ENCODE measurements around the gene TMEM245.
A peak's percentile ranks its signal among the peaks of the same experiment; 100 is the strongest.

The TMEM245 gene

GRCh38 chr9:109020113-109020512 is 99.6 kb downstream of the TMEM245 start:
- no peak for DNase-seq

- no peak for DNase-seq
These were observed 100.3 kb downstream of the TMEM245 start for GRCh38 chr9:109019420-109019819.

- no peak for DNase-seq
These were observed 102.3 kb downstream of the TMEM245 start for GRCh38 chr9:109017493-109017892.

- no peak for DNase-seq
These were observed 102.7 kb downstream of the TMEM245 start for GRCh38 chr9:109017061-109017460.

GRCh38 chr9:109016132-109016531 is 103.6 kb downstream of the TMEM245 start:
- DNase-seq: no peak

- no peak for DNase-seq
These were observed 105.0 kb downstream of the TMEM245 start for GRCh38 chr9:109014608-109015280.

- peak; percentile 68 for DNase-seq
These were observed 105.8 kb downstream of the TMEM245 start for GRCh38 chr9:109013679-109014607.

- DNase-seq: peak; percentile 94
These were observed 106.7 kb downstream of the TMEM245 start, which contains the start of gene CTNNAL1 for GRCh38 chr9:109012876-109013678. Gene CTNNAL1, minus strand, starts transcription at chr9:109013499. Its CDS starts 57 bp downstream, at chr9:109013442.

- DNase-seq: peak; percentile 38
These were observed 107.5 kb downstream of the TMEM245 start for GRCh38 chr9:109012009-109012875.

GRCh38 chr9:109011231-109011671 is 108.5 kb downstream of the TMEM245 start:
- peak; percentile 45 for DNase-seq

- DNase-seq: peak; percentile 78
These were observed 109.0 kb downstream of the TMEM245 start for GRCh38 chr9:109010746-109011145.

- DNase-seq: no peak
These were observed 114.1 kb downstream of the TMEM245 start for GRCh38 chr9:109005678-109006077.

- DNase-seq: no peak
These were observed 116.6 kb downstream of the TMEM245 start for GRCh38 chr9:109003116-109003515.

GRCh38 chr9:109002141-109002540 is 117.6 kb downstream of the TMEM245 start:
- no peak for DNase-seq

GRCh38 chr9:109001275-109001676 is 118.5 kb downstream of the TMEM245 start:
- DNase-seq: no peak

- no peak for DNase-seq
These were observed 122.6 kb downstream of the TMEM245 start for GRCh38 chr9:108997112-108997511.

- DNase-seq: no peak
These were observed 123.1 kb downstream of the TMEM245 start for GRCh38 chr9:108996643-108997042.

- DNase-seq: peak; percentile 46
These were observed 125.1 kb downstream of the TMEM245 start for GRCh38 chr9:108994695-108995094.

GRCh38 chr9:108991479-108991878 is 128.3 kb downstream of the TMEM245 start:
- no peak for DNase-seq

- DNase-seq: no peak
These were observed 135.9 kb downstream of the TMEM245 start for GRCh38 chr9:108983885-108984284.

GRCh38 chr9:108980893-108981292 is 138.9 kb downstream of the TMEM245 start:
- DNase-seq: no peak

GRCh38 chr9:108978205-108978604 is 141.5 kb downstream of the TMEM245 start:
- no peak for DNase-seq
